HK-2 (cell line): ENCODE results near the gene FAM81A.
"Not testable (repeated sequence)": the region's sequence is repeated elsewhere in the genome, so short reads cannot be mapped to it uniquely, and the experiment has no call there.

Source experiments
- DNase-seq: peaks from one replicate; pipeline ENCODE4 v3.0.0-alpha.2; 2018; ENCODE audit not compliant: unreplicated experiment

FAM81A gene

GRCh38 chr15:59437817-59438624, at the start of gene FAM81A:
FAM81A (plus strand) TSS chr15:59438186; CDS start chr15:59458627, 20,441 bp downstream.
- DNase-seq, result peak; percentile 56

GRCh38 chr15:59388670-59389069, 49.3 kb upstream of the FAM81A start:
- no peak for DNase-seq

GRCh38 chr15:59392299-59392698, 45.7 kb upstream of the FAM81A start:
- DNase-seq, result no peak

- DNase-seq, result no peak
Measured at GRCh38 chr15:59394166-59394661, 43.8 kb upstream of the FAM81A start.

GRCh38 chr15:59396211-59396610, 41.8 kb upstream of the FAM81A start:
- DNase-seq, result no peak

- DNase-seq, result no peak
Measured at GRCh38 chr15:59396679-59397078, 41.3 kb upstream of the FAM81A start.

GRCh38 chr15:59398220-59398619, 39.8 kb upstream of the FAM81A start:
- DNase-seq, result no peak

GRCh38 chr15:59399465-59400102, 38.4 kb upstream of the FAM81A start:
- DNase-seq, result no peak

GRCh38 chr15:59400103-59400813, 37.7 kb upstream of the FAM81A start:
- no peak for DNase-seq

GRCh38 chr15:59401051-59401823, 36.7 kb upstream of the FAM81A start:
- DNase-seq, result not testable (repeated sequence)

GRCh38 chr15:59401824-59402569, 36.0 kb upstream of the FAM81A start:
- DNase-seq, result no peak

GRCh38 chr15:59405079-59405478, 32.9 kb upstream of the FAM81A start:
- no peak for DNase-seq

GRCh38 chr15:59406446-59406845, 31.5 kb upstream of the FAM81A start:
- DNase-seq, result no peak

GRCh38 chr15:59407946-59408345, 30.0 kb upstream of the FAM81A start:
- DNase-seq, result no peak

GRCh38 chr15:59410391-59410896, 27.5 kb upstream of the FAM81A start:
- peak; percentile 30 for DNase-seq

GRCh38 chr15:59413577-59413976, 24.4 kb upstream of the FAM81A start:
- DNase-seq, result no peak

- DNase-seq, result no peak
Measured at GRCh38 chr15:59416816-59417215, 21.2 kb upstream of the FAM81A start.

GRCh38 chr15:59419170-59419569, 18.8 kb upstream of the FAM81A start:
- DNase-seq, result no peak

- DNase-seq, result no peak
Measured at GRCh38 chr15:59420108-59420507, 17.9 kb upstream of the FAM81A start.

- no peak for DNase-seq
Measured at GRCh38 chr15:59420986-59421618, 16.9 kb upstream of the FAM81A start.
